GM23248 (cell line): ENCODE measurements around the gene SMARCA2.

Source experiments
- EZH2 ChIP-seq: fragments of 200-600 bp; sonication (generic); IDR thresholded peaks from 2 replicates; pipeline ENCODE4 v1.6.1; 2018; ENCODE audit warnings: antibody characterized with exemption, mild to moderate bottlenecking; ENCODE audit not compliant: insufficient read depth, poor library complexity, severe bottlenecking
- EZH2phosphoT487 ChIP-seq: fragments of 200-600 bp; sonication (generic); IDR thresholded peaks from 2 replicates; pipeline ENCODE4 v1.6.1; 2018; ENCODE audit warnings: antibody characterized with exemption, moderate library complexity, mild to moderate bottlenecking, low read depth; ENCODE audit not compliant: insufficient read depth

DNA sequence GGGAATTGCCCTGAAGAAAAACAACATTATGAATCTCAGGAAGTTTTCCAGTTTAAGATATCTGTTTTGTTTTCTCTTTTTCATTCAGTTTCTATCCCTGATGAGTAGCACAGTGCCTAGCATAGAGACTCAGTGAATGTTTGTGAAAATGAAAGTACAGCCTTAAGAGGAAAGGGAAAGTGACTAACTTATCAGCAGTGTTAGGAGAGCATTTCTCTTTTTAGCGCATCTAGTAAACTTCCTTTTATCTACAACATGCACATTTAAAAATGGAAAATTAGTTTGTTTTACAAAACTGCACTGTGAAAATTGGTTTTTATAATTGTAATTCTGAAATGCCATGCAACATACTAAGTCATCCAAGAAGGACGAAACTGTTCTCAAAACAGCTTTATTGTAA, 110.8 kb downstream of the SMARCA2 start:
- TF ChIP-seq EZH2, result no peak
- TF ChIP-seq EZH2phosphoT487, result no peak
